Sigmoid colon (tissue), 7 donors: Measurements from ENCODE around the gene RASD1. TPM values are rescaled to one million over a fixed set of nuclear protein-coding genes. Genes with fewer than 3 reads are reported as not detected.
A peak's percentile ranks its signal among the peaks of the same experiment; 100 is the strongest.

Experiments
- DNase-seq: peaks from one replicate; pipeline ENCODE4 v3.0.0-alpha.2; 2019
- H3K27ac ChIP-seq, 4 donors: fragments of 200-600 bp; sonication (generic); one replicate each; pipeline ENCODE4 v1.5.1; 2016 to 2019; ENCODE audit warnings: mild to moderate bottlenecking in 1 of 4
- H3K27me3 ChIP-seq, 3 donors: fragments of 200-600 bp; sonication (generic); one replicate each; pipeline ENCODE4 v1.5.1; 2019; ENCODE audit warnings: mild to moderate bottlenecking in 1 of 3
- H3K36me3 ChIP-seq, 4 donors: fragments of 200-600 bp; sonication (generic); one replicate each; pipeline ENCODE4 v1.5.1; 2016 to 2019
- H3K4me1 ChIP-seq, 4 donors: fragments of 200-600 bp; sonication (generic); one replicate each; pipeline ENCODE4 v1.5.1; 2017 to 2019
- H3K4me3 ChIP-seq, 4 donors: fragments of 200-600 bp; sonication (generic); one replicate each; pipeline ENCODE4 v1.5.1; 2017 to 2019; ENCODE audit warnings: mild to moderate bottlenecking in 2 of 4, moderate library complexity in 1 of 4
- H3K9me3 ChIP-seq, 4 donors: fragments of 200-600 bp in 3 of 4; sonication (generic) in 3 of 4; one replicate each; pipeline versions ENCODE4 v1.5.1 to v1.6.1; 2013 to 2019
- CTCF ChIP-seq, 4 experiments: fragments of 450-650 bp in 3 of 4; fragments of 200-600 bp in 1 of 4; IDR thresholded peaks; one replicate each; pipeline ENCODE4 v1.5.1; 2016 to 2019; ENCODE audit warnings: antibody characterized with exemption in 4 of 4, mild to moderate bottlenecking in 3 of 4, moderate library complexity in 2 of 4
- EP300 ChIP-seq, 4 donors: sonication (generic); formaldehyde crosslinking; IDR thresholded peaks; one replicate each; pipeline ENCODE4 v1.6.1; 2017; ENCODE audit warnings: antibody characterized with exemption in 4 of 4
- POLR2A ChIP-seq, 2 donors: fragments of 450-650 bp; IDR thresholded peaks; one replicate each; pipeline ENCODE4 v1.6.1; 2016; ENCODE audit warnings: antibody characterized with exemption in 2 of 2, mild to moderate bottlenecking in 2 of 2, moderate library complexity in 2 of 2
- POLR2AphosphoS5 ChIP-seq, 4 donors: sonication (generic); formaldehyde crosslinking; IDR thresholded peaks; one replicate each; pipeline ENCODE4 v1.6.1; 2017; ENCODE audit warnings: antibody characterized with exemption in 4 of 4
- WGBS, 2 donors: extraction: QIAGEN DNeasy Blood & Tissue Kit; methylation state at CpG; one replicate each; pipeline ENCODE4 v1.1.7; 2013; 5-methylcytosine and 5-hydroxymethylcytosine counted together
- intact Hi-C: fragments of 100-400 bp; cut with DNase I; formaldehyde crosslinking; loops from one replicate; pipeline ENCODE4 v1.15.1; 2023
- polyA plus RNA-seq, 3 donors: library from polyadenylated mRNA; stranded (reverse); fragments of 200-250 nt; gene quantifications; one replicate each; pipeline ENCODE4 v1.2.3, GENCODE V29; 2013
- total RNA-seq, 4 donors: library from RNA; depleted of rRNA; stranded (reverse); fragments of >200 nt; gene quantifications; one replicate each; pipeline ENCODE4 v1.1.0, GENCODE V29; 2016
- donor health status: healthy with polysubstance abuse.
- donor health status: Bipolar disorder and iron deficiency.
- donor health status: healthy.

Gene RASD1
- total and polyA plus RNA-seq, 7 donors = 5.8 to 40.8 (median 12.5) TPM

GRCh38 chr17:17541640-17542001 lies 45.4 kb upstream of the RASD1 start:
- TF ChIP-seq EP300 (IDR thresholded peaks at IDR 0.05) = no peak
- no peak for TF ChIP-seq CTCF (IDR thresholded peaks at IDR 0.05)
- intact Hi-C loops = no loop called here
- H3K9me3 ChIP-seq = no peaks in the 10 kb centered on the region
- no peaks in the 10 kb centered on the region for H3K27me3 ChIP-seq
- H3K36me3 ChIP-seq = no peaks in the 10 kb centered on the region
- WGBS, 2 donors = 77 to 84% methylated on average over 5 of the region's 5 CpGs
- no peak overlapping the region for H3K27ac ChIP-seq
- peaks cover 0 to 14% (median under 1%) of the 10 kb centered on the region in 4 donors for H3K4me1 ChIP-seq
- no peak for DNase-seq
- no peak overlapping the region for H3K4me3 ChIP-seq

- no peaks in the 10 kb centered on the region for H3K36me3 ChIP-seq
- no peak for TF ChIP-seq POLR2A (IDR thresholded peaks at IDR 0.05)
- TF ChIP-seq EP300 (IDR thresholded peaks at IDR 0.05) = no peak
- H3K9me3 ChIP-seq = no peaks in the 10 kb centered on the region
- WGBS, 2 donors = 86 to 87% methylated on average over 23 of the region's 23 CpGs
- H3K4me1 ChIP-seq = peaks cover 0 to 20% (median 5%) of the 10 kb centered on the region in 4 donors
- no peaks in the 10 kb centered on the region for H3K27me3 ChIP-seq
- no peak overlapping the region for H3K4me3 ChIP-seq
- no peak for DNase-seq
- H3K27ac ChIP-seq = no peak overlapping the region
- intact Hi-C loops = no loop called here
Observed at GRCh38 chr17:17540935-17541639, 44.9 kb upstream of the RASD1 start.

GRCh38 chr17:17540278-17540906 lies 44.2 kb upstream of the RASD1 start:
- Histone ChIP-seq H3K27ac (peak overlapping the region in 1 of 4 donors; percentile 43), H3K4me3 (no peak overlapping the region), H3K9me3 (no peaks in the 10 kb centered on the region), H3K36me3 (no peaks in the 10 kb centered on the region), H3K27me3 (no peaks in the 10 kb centered on the region), H3K4me1 (peaks cover 0 to 26% (median 11%) of the 10 kb centered on the region in 4 donors)
- no peak for DNase-seq
- WGBS, 2 donors = 68 to 81% methylated on average over 15 of the region's 15 CpGs
- intact Hi-C loops = no loop called here
- TF ChIP-seq POLR2A (IDR thresholded peaks at IDR 0.05) (no peak), POLR2AphosphoS5 (IDR thresholded peaks at IDR 0.05) (no peak), CTCF (IDR thresholded peaks at IDR 0.05) (no peak), EP300 (IDR thresholded peaks at IDR 0.05) (no peak)

GRCh38 chr17:17539591-17539990 lies 43.4 kb upstream of the RASD1 start:
- H3K27ac ChIP-seq = peak overlapping the region in 2 of 4 donors; percentile 20 to 43
- TF ChIP-seq CTCF (IDR thresholded peaks at IDR 0.05) (no peak), EP300 (IDR thresholded peaks at IDR 0.05) (no peak), POLR2A (IDR thresholded peaks at IDR 0.05) (no peak), POLR2AphosphoS5 (IDR thresholded peaks at IDR 0.05) (no peak)
- 26 to 72% methylated on average over 10 of the region's 10 CpGs for WGBS, 2 donors
- H3K4me1 ChIP-seq = peaks cover 0 to 26% (median 11%) of the 10 kb centered on the region in 4 donors
- intact Hi-C loops = no loop called here
- DNase-seq = no peak
- no peak overlapping the region for H3K4me3 ChIP-seq
- no peaks in the 10 kb centered on the region for H3K9me3 ChIP-seq
- H3K36me3 ChIP-seq = no peaks in the 10 kb centered on the region
- no peaks in the 10 kb centered on the region for H3K27me3 ChIP-seq

GRCh38 chr17:17538417-17539391 lies 42.5 kb upstream of the RASD1 start:
- no peaks in the 10 kb centered on the region for H3K36me3 ChIP-seq
- no peak for DNase-seq
- intact Hi-C loops = no loop called here
- no peak overlapping the region for H3K4me3 ChIP-seq
- H3K9me3 ChIP-seq = no peaks in the 10 kb centered on the region
- TF ChIP-seq CTCF (IDR thresholded peaks at IDR 0.05) (no peak), POLR2AphosphoS5 (IDR thresholded peaks at IDR 0.05) (no peak), POLR2A (IDR thresholded peaks at IDR 0.05) (no peak), EP300 (IDR thresholded peaks at IDR 0.05) (no peak)
- H3K4me1 ChIP-seq = peaks cover 0 to 26% (median 11%) of the 10 kb centered on the region in 4 donors
- H3K27ac ChIP-seq = peak overlapping the region in 2 of 4 donors; percentile 20 to 43
- no peaks in the 10 kb centered on the region for H3K27me3 ChIP-seq
- WGBS, 2 donors = 22 to 75% methylated on average over 10 of the region's 10 CpGs
